ENCODE results near the gene HAP1.
A peak's percentile ranks its signal among the peaks of the same experiment; 100 is the strongest.

The HAP1 gene

DNA sequence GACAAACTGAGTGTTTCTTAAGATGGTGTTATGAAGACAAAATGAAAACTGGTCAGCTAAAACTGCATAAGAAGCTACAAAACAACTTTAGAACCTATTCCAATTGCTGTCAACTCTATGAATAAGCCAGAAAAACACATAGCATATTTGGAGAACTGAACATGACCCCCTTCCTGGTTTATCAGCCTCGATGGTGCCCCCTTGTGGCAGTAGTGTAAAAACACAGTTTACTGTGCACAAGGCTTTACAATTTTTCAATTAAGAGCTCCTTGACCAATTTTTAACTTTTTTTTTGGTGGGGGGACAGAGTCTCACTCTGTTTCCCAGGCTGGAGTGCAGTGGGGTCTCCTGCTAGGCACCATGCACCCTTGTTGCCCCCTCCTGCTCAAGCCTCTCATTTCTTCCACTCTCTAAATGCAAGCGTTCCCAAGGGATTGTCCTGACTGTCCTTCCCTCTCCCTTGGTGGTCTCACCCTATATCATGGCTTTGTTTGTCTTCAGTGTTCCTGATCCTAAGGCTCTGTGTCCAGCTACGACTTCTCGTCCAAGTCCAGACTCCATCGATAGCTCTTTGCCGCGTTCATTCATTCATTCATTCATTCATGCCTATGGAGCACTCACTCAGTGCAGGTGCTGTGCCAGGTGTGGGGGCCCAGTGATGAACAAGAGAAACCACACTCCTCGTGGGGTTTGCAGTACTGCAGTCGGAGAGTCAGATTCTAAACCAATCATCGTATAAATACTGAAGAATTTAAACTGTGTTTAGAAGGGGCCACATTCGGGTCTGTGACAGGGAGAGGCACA, 38.3 kb downstream of the HAP1 start:
- no peak overlapping the region for H3K4me3 ChIP-seq (ENCODE audit: low read length)
- H3K27me3 ChIP-seq (replicated peaks; ENCODE audit: control insufficient read depth, insufficient read depth, low read length), result no peaks in the 10 kb centered on the region
- peaks cover 23% of the 10 kb centered on the region for H3K4me1 ChIP-seq (ENCODE audit: control insufficient read depth, insufficient read depth, low read length)
- H3K36me3 ChIP-seq (ENCODE audit: control insufficient read depth, insufficient read depth, low read length, severe bottlenecking), result peaks cover 34% of the 10 kb centered on the region
- DNase-seq (ENCODE audit: low read depth), result peak; percentile 91
- H3K9ac ChIP-seq (ENCODE audit: low read length), result peak overlapping the region; percentile 3
- H3K9me3 ChIP-seq (ENCODE audit: control insufficient read depth, low read length), result no peaks in the 10 kb centered on the region

DNA sequence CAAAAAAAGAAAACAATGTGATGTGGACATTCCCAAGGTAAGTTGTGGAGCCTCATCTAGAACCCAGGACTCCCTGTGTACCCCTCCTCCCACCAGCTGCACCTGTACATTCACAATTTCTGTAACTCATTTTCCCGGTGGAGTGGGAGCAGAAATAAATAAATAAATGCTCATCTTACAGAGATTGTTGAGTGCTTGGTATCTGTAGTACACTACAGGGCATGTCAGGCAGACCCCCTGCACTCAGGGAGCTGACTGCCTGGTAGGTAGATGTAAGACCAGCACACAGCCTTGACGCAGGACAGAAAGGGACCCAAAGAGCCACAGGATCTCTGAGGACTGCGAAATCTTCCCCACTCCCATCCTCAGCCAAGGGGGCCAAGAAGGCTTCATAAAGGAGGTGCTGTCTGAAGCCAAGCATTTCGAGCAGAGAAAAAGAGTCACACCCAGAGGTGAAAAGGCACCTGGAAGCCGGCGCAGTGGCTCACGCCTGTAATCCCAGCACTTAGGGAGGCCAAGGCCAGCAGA, 39.2 kb downstream of the HAP1 start:
- Histone ChIP-seq H3K4me3 (ENCODE audit: low read length) (no peak overlapping the region), H3K36me3 (ENCODE audit: control insufficient read depth, insufficient read depth, low read length, severe bottlenecking) (peaks cover 44% of the 10 kb centered on the region), H3K9ac (ENCODE audit: low read length) (no peak overlapping the region), H3K27me3 (replicated peaks; ENCODE audit: control insufficient read depth, insufficient read depth, low read length) (no peaks in the 10 kb centered on the region), H3K4me1 (ENCODE audit: control insufficient read depth, insufficient read depth, low read length) (peaks cover 33% of the 10 kb centered on the region), H3K9me3 (ENCODE audit: control insufficient read depth, low read length) (no peaks in the 10 kb centered on the region)
- no peak for DNase-seq (ENCODE audit: low read depth)

DNA sequence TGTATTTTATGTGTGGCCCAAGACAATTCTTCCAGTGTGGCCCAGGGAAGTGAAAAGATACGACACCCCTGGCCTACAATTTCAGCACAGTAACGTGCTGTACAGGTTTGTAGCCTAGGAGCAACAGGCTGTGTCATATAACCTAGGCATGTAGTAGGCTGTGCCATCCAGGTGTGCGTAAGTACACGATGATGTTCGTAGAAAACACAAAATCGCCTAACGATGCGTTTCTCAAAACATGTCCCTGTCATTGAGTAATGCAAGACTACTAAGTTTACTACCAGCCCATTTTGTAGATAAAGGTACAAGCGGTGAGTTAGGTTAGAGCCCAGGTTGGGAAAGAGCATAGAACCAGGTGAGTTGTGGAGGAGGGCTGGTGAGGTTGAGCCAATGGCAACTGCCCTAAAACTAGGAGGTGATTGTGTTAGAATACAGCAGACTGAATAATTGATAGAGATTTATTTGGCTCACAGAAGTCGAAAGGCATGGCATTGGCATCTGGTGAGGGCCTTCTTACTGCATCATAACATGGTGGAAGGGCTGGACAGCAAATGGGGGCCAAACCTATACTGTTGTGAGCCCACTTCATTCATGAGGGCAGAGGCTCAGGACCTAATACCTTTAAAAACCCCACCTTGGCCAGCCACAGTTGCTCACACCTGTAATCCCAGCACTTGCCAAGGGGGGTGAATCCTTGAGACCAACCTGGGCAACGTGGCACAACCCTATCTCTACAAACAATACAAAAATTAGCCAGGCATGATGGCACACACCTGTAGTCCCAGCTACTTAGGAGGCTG, 41.5 kb downstream of the HAP1 start:
- peak; percentile 19 for DNase-seq (ENCODE audit: low read depth)
- Histone ChIP-seq H3K4me3 (ENCODE audit: low read length) (no peak overlapping the region), H3K27me3 (replicated peaks; ENCODE audit: control insufficient read depth, insufficient read depth, low read length) (no peaks in the 10 kb centered on the region), H3K36me3 (ENCODE audit: control insufficient read depth, insufficient read depth, low read length, severe bottlenecking) (peaks cover 52% of the 10 kb centered on the region), H3K9ac (ENCODE audit: low read length) (no peak overlapping the region), H3K9me3 (ENCODE audit: control insufficient read depth, low read length) (no peaks in the 10 kb centered on the region), H3K4me1 (ENCODE audit: control insufficient read depth, insufficient read depth, low read length) (peaks cover 34% of the 10 kb centered on the region)

DNA sequence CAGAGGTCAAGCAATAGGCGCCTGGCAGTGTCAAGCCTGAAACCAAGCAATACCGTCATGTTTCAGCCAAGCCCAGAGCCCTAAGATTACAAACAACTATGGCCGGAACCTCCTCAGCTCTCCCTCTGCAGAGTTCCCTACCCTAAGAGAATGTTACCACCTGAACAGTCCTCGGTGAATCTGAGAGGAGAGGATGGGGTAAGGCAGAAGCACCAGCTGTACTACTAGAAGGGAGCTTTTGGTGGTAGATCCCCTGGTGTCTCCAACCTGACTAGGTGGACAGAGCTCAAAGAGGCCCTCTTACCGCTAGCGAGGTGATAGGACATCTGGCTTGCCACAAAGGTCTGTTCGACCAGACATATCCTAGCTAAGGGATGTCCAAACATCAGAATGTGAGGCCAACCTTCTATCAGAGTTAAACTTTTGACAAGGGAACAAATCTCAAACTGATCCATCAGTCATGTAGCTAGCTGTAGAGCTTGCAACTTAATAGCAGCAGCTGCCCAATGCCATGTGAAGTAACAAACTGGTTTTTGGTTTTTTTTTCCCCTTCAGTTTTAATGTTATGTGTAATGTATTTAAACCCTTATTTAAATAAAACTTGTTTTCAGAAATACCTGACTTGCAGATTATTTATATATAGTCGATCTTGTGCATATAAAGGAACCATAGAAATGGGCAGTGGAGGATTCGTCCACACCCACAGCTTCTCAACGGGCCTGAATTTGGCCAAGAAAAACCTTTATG, 43.2 kb downstream of the HAP1 start:
- Histone ChIP-seq H3K4me3 (ENCODE audit: low read length) (peak overlapping the region; percentile 92), H3K9ac (ENCODE audit: low read length) (peak overlapping the region; percentile 100), H3K9me3 (ENCODE audit: control insufficient read depth, low read length) (no peaks in the 10 kb centered on the region), H3K36me3 (ENCODE audit: control insufficient read depth, insufficient read depth, low read length, severe bottlenecking) (peaks cover 52% of the 10 kb centered on the region), H3K4me1 (ENCODE audit: control insufficient read depth, insufficient read depth, low read length) (peaks cover 22% of the 10 kb centered on the region), H3K27me3 (replicated peaks; ENCODE audit: control insufficient read depth, insufficient read depth, low read length) (no peaks in the 10 kb centered on the region)
- peak; percentile 27 for DNase-seq (ENCODE audit: low read depth)

DNA sequence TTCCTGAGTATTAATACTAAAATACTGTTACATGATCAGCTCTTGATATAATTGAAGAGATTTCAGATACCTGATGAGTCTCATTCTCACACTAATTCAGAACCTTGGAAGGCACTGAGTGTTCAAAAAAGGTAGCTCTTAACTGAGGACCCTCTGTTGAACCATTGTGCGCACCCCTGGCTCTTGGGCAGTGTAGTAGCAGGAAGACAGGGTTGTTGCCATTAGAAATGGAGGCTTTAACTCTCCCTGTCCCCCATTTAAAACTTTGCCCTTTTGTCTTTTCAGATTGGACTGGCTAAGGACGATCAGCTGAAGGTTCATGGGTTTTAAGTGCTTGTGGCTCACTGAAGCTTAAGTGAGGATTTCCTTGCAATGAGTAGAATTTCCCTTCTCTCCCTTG, 43.9 kb downstream of the HAP1 start:
- Histone ChIP-seq H3K27me3 (replicated peaks; ENCODE audit: control insufficient read depth, insufficient read depth, low read length) (no peaks in the 10 kb centered on the region), H3K36me3 (ENCODE audit: control insufficient read depth, insufficient read depth, low read length, severe bottlenecking) (peaks cover 52% of the 10 kb centered on the region), H3K9me3 (ENCODE audit: control insufficient read depth, low read length) (no peaks in the 10 kb centered on the region), H3K9ac (ENCODE audit: low read length) (peak overlapping the region; percentile 100), H3K4me3 (ENCODE audit: low read length) (peak overlapping the region; percentile 92), H3K4me1 (ENCODE audit: control insufficient read depth, insufficient read depth, low read length) (peaks cover 20% of the 10 kb centered on the region)
- DNase-seq (ENCODE audit: low read depth), result no peak

DNA sequence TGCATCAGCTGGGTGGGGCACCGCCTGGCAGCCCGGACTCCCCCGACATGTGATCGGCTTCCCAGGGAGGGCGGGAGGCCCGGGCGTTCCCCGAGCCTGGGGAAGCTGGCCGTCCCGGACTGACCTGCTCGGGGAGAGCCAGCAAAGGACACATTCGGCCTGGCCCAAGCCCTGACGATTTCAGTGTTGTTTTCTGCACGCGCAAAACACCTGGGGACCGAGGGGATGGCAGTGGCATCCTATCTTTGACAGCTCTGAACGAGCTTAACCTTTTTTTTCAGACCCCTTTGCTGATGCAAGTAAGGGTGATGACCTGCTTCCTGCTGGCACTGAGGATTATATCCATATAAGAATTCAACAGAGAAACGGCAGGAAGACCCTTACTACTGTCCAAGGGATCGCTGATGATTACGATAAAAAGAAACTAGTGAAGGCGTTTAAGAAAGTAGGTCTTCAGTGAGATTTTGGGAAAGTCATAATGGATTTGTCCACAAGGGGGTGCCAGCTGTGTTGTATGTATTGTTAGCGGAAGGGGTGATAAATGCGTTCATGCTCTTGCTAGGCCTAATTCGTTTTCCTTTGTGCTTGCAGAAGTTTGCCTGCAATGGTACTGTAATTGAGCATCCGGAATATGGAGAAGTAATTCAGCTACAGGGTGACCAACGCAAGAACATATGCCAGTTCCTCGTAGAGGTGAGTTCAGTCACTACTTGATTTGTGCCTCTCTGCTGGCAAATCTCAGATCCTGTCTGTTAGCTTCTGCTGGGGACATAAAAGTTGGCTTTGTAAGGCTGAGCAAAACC, 44.7 kb downstream of the HAP1 start:
- no peaks in the 10 kb centered on the region for H3K27me3 ChIP-seq (replicated peaks; ENCODE audit: control insufficient read depth, insufficient read depth, low read length)
- H3K9me3 ChIP-seq (ENCODE audit: control insufficient read depth, low read length), result no peaks in the 10 kb centered on the region
- H3K9ac ChIP-seq (ENCODE audit: low read length), result peak overlapping the region; percentile 100
- DNase-seq (ENCODE audit: low read depth), result peak; percentile 78
- peak overlapping the region; percentile 92 for H3K4me3 ChIP-seq (ENCODE audit: low read length)
- H3K4me1 ChIP-seq (ENCODE audit: control insufficient read depth, insufficient read depth, low read length), result peaks cover 20% of the 10 kb centered on the region
- peaks cover 48% of the 10 kb centered on the region for H3K36me3 ChIP-seq (ENCODE audit: control insufficient read depth, insufficient read depth, low read length, severe bottlenecking)

DNA sequence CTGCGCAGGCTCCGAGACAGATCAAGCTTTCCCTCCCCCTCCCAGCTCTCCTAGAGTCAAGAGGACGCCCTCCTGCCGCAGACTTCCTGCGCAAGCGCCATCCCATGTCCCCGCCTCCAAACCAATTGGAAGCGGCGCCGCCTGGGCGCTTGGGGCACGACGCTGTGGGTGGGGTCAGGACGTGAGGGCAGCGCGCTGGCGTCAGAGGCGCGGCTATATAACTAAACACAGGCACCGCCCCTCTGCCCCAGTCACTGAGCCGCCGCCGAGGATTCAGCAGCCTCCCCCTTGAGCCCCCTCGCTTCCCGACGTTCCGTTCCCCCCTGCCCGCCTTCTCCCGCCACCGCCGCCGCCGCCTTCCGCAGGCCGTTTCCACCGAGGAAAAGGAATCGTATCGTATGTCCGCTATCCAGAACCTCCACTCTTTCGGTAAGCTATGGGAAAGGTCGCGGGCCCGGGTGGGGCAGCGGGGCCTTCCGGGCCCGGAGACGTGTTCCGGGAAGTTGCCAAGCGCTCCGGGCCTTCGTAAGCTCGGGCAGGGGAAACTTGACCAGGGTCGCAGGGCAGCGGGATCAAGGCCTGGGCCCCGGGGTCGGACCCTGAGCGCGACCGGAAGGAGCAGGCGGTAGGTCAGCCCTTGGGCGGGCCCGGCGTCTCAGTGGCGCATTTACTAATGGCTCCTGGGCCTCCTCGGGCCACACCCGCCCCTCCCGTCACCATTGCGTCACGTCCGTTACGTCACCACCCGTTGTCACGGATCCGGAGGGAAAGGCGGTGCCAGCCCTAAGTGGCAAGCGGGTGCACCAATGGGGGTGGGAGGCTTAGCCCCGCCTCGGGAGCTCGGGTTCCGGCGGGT, 45.6 kb downstream of the HAP1 start, which contains the start of gene EIF1:
EIF1 (plus strand) TSS at position 245 of the 856 bp plus-strand sequence; CDS start at position 399, 154 bp downstream.
- H3K4me3 ChIP-seq (ENCODE audit: low read length), result peak within 1 kb of the TSS; percentile 92
- H3K27me3 ChIP-seq (replicated peaks; ENCODE audit: control insufficient read depth, insufficient read depth, low read length), result no peaks in the 10 kb centered on the region
- peaks cover 43% of the 10 kb centered on the region for H3K36me3 ChIP-seq (ENCODE audit: control insufficient read depth, insufficient read depth, low read length, severe bottlenecking)
- H3K9me3 ChIP-seq (ENCODE audit: control insufficient read depth, low read length), result no peaks in the 10 kb centered on the region
- DNase-seq (ENCODE audit: low read depth), result peak; percentile 100
- peaks cover 20% of the 10 kb centered on the region for H3K4me1 ChIP-seq (ENCODE audit: control insufficient read depth, insufficient read depth, low read length)
- H3K9ac ChIP-seq (ENCODE audit: low read length), result peak within 1 kb of the TSS; percentile 100

DNA sequence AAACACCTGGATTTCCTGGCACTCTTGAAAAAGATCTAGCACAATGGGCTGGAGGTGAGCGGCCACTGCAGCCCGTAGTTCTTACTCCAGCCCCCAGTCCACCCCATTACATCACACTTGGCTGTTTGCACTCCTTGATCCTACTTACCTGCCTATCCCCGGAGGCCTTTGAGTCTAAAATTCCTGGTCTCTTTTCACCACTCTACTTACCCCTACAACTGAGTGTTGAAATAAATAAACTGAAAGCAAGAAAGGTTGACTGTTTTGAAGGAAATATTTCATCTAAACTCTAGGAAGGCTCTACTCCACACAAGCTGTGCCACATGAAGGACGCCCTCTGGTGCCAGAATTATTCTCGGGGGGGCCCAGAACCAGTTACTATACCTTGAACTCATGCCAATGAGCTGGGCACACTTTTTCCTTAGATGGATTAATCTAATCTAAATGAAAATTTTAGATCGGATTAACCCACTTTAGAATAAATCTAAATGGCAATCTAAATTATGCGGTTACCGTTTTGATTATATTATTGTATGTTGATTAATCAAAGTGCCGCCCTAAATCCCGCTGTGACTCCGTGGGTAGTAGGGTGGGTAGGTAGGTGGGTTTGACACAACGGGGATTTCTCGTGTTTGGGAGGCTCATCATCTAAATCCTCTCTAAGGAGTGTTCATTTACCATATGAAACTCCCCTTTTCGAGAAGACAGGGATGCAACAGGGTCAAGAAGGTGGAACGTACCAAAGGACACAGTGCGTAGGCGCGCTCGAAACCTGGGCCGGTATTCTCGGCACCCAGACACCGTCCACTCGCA, 46.4 kb downstream of the HAP1 start:
- Histone ChIP-seq H3K9me3 (ENCODE audit: control insufficient read depth, low read length) (no peaks in the 10 kb centered on the region), H3K27me3 (replicated peaks; ENCODE audit: control insufficient read depth, insufficient read depth, low read length) (no peaks in the 10 kb centered on the region), H3K4me1 (ENCODE audit: control insufficient read depth, insufficient read depth, low read length) (peaks cover 20% of the 10 kb centered on the region), H3K4me3 (ENCODE audit: low read length) (peak overlapping the region; percentile 92), H3K36me3 (ENCODE audit: control insufficient read depth, insufficient read depth, low read length, severe bottlenecking) (peaks cover 37% of the 10 kb centered on the region), H3K9ac (ENCODE audit: low read length) (peak overlapping the region; percentile 100)
- DNase-seq (ENCODE audit: low read depth), result peak; percentile 59

DNA sequence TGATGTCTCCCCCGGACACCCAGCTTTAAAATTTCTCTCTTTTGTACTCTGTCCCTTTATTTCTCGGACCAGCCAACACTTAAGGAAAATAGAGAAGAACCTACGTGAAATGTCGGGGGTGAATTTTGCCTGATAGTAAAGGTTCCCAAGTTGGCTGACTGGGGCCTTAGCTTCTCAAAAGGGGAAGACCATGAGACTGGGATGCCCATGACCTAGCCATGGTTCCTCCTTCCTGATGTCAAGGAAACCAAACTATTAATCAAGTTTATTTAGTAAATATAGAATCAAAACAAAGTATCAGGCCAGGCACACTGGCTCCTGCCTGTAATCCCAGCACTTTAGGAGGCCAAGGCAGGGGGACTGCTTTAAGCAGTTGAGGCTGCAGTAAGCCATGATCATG, 48.2 kb downstream of the HAP1 start:
- Histone ChIP-seq H3K36me3 (ENCODE audit: control insufficient read depth, insufficient read depth, low read length, severe bottlenecking) (peaks cover 19% of the 10 kb centered on the region), H3K27me3 (replicated peaks; ENCODE audit: control insufficient read depth, insufficient read depth, low read length) (no peaks in the 10 kb centered on the region), H3K4me3 (ENCODE audit: low read length) (no peak overlapping the region), H3K9me3 (ENCODE audit: control insufficient read depth, low read length) (no peaks in the 10 kb centered on the region), H3K9ac (ENCODE audit: low read length) (no peak overlapping the region), H3K4me1 (ENCODE audit: control insufficient read depth, insufficient read depth, low read length) (peaks cover 15% of the 10 kb centered on the region)
- DNase-seq (ENCODE audit: low read depth), result no peak
